GM18498 (cell line): Measurements from ENCODE around the gene FAT2.

Experiments
- ATAC-seq: cut with Tn5 transposase; IDR thresholded peaks from one replicate; pipeline ENCODE4 v1.9.1; 2021; ENCODE audit warnings: mild to moderate bottlenecking, moderate library complexity; ENCODE audit not compliant: unreplicated experiment

Gene FAT2, protein sequence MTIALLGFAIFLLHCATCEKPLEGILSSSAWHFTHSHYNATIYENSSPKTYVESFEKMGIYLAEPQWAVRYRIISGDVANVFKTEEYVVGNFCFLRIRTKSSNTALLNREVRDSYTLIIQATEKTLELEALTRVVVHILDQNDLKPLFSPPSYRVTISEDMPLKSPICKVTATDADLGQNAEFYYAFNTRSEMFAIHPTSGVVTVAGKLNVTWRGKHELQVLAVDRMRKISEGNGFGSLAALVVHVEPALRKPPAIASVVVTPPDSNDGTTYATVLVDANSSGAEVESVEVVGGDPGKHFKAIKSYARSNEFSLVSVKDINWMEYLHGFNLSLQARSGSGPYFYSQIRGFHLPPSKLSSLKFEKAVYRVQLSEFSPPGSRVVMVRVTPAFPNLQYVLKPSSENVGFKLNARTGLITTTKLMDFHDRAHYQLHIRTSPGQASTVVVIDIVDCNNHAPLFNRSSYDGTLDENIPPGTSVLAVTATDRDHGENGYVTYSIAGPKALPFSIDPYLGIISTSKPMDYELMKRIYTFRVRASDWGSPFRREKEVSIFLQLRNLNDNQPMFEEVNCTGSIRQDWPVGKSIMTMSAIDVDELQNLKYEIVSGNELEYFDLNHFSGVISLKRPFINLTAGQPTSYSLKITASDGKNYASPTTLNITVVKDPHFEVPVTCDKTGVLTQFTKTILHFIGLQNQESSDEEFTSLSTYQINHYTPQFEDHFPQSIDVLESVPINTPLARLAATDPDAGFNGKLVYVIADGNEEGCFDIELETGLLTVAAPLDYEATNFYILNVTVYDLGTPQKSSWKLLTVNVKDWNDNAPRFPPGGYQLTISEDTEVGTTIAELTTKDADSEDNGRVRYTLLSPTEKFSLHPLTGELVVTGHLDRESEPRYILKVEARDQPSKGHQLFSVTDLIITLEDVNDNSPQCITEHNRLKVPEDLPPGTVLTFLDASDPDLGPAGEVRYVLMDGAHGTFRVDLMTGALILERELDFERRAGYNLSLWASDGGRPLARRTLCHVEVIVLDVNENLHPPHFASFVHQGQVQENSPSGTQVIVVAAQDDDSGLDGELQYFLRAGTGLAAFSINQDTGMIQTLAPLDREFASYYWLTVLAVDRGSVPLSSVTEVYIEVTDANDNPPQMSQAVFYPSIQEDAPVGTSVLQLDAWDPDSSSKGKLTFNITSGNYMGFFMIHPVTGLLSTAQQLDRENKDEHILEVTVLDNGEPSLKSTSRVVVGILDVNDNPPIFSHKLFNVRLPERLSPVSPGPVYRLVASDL (N-terminal part only)

GRCh38 chr5:151591144-151591819, at the start of gene FAT2:
Gene FAT2, minus strand, starts transcription at chr5:151591331. Its CDS starts 22,400 bp downstream, at chr5:151568931.
- ATAC-seq: no peak

- no peak for ATAC-seq
These were observed 47.5 kb upstream of the FAT2 start for GRCh38 chr5:151638619-151639018.

GRCh38 chr5:151637676-151638075, 46.5 kb upstream of the FAT2 start:
- no peak for ATAC-seq

DNA sequence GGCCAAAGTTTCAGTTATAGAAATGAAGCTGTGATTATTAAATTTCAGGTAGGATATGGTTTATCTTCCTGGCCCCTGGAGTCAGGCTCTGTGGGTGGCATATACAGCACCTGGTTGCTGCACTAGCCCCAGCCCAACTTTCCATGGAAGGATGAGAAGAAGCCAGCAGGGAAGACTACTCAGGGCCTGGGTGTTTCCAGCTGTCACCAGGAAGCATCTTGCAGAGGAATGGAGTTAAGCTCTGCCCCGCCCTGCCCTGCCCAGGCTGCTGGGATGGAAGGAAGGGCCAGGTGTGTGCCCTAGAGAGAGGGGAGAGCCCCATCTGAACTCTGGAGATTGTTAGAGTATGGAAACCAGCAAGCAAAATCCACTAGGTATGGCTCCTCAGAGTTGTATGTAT, 42.8 kb upstream of the FAT2 start:
- no peak for ATAC-seq

DNA sequence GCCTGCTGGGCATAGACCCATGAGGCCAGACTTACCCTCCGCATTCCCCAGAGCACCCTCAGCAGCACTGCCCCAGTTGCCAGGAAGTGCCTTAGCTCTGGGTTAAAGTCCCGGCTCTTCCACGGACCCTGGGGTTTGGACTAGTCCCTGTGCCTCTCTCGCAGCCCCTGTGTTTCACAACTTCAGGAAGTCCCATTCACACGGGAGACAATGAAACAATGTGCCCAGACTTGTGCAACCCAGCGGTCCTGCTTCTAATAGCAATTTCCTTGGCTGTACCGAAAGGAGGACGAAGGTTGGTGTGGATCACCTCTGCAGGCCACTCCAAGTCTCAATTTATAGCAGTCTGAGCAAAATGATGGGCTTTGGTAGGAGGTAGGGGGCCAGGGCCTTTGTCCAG, 41.8 kb upstream of the FAT2 start:
- ATAC-seq: no peak

DNA sequence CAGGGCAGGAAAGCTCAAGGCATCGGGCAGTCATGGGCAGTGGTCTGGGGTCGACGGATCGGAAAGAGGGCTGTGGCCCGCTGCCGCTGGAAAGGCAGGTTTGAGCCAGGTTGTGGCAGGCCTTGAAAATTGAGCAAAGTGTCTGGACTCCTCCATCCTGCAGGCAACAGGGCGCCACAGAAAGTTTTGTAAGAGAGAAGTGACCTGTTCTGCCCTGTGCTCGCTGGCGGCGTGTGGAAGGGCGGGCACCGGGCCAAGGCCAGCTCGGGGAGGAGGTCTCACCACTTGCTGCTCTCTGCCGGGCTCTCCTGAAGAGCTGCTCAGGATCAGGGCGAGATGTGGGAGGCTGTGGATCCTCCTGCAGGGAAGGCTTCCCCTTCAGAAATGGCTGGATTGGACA, 41.4 kb upstream of the FAT2 start:
- ATAC-seq: no peak

GRCh38 chr5:151631941-151632340, 40.8 kb upstream of the FAT2 start:
- no peak for ATAC-seq

DNA sequence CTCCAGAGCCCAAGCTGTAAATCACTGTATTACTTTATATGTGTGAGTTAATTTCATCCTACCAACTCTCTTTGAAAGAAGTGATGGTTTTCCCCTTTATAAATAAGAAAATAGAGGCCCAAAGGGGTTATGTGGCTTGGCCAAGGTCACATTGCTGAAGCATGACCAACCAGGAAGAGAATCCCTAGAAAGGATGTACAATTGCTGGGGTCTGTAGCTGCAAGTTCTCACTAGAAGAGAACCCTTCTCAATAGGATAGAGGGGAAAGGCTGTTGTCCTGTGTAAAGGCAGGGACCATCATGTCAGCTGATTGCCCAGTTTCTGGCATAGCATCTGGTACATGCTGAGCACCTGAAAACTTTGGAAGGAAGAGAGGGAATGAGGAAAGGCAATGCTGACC, 39.0 kb upstream of the FAT2 start:
- ATAC-seq: no peak

GRCh38 chr5:151628112-151628823, 37.1 kb upstream of the FAT2 start:
- no peak for ATAC-seq

DNA sequence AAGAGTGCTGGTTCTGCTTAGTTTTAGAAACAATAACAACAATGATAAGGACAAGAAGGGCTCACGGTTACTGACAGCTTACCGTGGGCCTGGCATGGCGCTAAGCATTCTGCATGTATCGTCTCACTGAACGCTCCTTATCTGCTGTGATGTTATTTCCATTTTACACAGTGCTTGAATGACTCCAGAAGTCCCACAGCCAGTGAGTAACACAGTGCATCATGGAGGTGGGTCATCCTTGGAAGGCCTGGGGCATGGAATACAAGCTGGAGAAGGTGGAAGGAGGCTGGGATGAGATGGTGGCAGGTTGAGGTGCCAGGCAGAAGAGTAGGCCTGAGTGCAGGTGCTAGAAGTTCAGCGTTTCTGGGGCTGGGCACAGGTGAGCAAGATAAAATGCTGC, 36.5 kb upstream of the FAT2 start:
- ATAC-seq: no peak

- no peak for ATAC-seq
These were observed 34.2 kb upstream of the FAT2 start for GRCh38 chr5:151625285-151625684.

DNA sequence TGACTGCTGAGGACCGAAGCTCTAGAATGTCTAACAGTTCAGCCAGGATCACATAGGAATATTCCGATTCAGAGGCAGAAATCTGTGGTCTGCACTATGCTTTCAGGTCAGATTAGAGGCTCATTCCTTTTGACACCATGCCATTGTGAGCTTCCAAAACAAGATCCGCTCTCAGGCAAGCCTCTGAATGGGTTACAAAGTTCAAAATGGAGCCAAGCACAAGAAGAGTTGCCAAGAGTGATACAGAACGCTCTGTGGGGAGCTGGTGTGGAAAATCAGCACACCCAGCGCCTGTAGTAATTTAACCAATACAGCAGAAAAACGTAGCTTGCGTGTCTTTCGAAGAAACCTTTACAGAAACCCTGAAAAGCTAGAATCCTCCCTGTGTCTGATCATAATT, 33.3 kb upstream of the FAT2 start:
- ATAC-seq: no peak

- no peak for ATAC-seq
These were observed 31.4 kb upstream of the FAT2 start for GRCh38 chr5:151622367-151623088.

- ATAC-seq: no peak
These were observed 29.3 kb upstream of the FAT2 start for GRCh38 chr5:151620461-151620840.

DNA sequence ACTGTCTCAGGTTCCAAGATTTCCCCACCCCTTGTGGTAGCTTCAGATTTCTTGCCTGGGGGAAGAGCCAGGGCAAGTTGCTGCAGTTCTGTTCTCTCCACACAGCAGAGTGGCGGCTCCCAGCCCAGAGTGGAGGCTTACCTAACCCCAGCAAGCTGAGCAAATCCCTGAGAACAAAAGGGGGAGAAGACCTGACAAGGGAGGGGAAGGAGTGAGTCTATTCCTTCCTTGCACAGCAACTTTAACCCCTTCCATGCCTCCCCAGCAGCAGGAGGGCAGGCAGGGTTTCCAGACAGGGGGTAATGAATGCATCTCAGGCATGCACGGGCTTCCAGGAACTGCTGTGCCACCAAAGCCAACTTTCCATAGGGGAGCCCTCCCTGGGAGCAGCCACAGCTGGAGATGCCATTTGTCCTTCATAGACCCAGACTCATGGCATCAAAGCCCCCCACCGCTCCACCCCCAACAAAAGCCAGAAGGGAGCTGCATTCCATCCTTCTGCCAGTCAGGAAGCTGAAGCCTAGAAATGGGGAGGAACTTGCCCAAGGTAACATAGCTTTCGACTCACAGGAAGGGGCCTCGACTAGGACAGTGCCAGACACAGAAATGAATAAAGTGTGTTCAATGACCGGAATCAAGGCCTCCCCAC, 28.8 kb upstream of the FAT2 start:
- no peak for ATAC-seq

DNA sequence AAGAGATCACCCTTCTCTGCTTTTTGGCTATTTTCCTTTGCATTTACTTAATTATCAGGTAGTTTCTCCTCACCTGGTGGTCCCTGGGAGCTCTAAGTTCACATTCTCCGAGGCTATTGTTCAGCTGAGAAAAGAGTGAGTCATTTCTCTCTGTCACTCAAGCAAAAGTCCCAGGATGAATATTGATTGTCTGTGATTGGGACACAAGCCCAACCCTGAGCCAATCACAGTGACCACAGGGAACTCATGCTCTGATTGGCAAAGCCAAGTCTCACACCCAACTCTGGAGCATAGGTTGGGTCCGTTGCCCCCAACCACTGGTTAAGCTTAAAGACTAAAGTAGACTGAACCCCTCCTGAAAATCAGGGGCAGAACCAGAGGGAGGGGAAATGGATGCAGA, 27.8 kb upstream of the FAT2 start:
- ATAC-seq: no peak

DNA sequence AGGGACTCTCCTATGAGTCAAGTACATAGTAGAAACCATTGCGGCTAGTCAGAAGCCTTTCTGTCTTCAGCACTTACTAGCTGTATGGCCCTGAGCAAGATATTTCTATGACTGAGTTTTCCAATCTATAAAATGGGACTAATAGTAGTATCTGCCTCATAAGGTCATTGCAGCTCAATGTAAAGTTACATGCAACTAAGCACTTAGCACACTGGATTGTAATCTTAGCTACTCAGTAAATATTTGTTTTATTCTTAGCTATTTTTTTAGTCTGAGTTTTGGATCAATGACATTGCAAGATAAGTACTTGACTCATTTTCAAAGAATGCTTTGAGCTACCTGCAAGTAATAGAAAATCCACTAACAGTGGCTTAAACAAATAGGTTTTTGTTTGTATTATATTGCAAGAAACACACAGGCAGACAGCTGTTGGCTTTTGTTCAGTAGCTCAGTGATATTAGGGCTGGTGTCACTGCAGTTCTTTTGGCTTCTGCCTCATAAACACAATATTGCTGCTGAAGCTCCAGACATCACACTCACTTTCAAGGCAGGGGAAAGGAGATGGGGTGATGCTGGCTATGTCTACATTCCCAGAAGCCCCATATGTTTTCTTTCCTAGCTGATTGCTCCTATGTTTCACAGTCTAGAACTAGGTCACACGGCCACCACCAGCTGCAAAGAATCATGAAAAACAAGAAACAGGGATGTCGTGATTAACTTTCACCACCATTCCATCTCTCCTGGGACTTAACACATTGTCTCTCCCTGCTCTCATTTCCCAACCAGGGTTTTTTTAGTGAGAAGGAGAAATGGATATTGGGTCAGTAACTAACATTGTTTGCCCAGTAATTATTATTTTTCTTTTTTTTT, 26.9 kb upstream of the FAT2 start:
- ATAC-seq: no peak

GRCh38 chr5:151617383-151617840, 26.3 kb upstream of the FAT2 start:
- ATAC-seq: no peak
